HG02610 (cell line): Measurements from ENCODE around the gene SULT6B1.
A peak's percentile ranks its signal among the peaks of the same experiment; 100 is the strongest.
"Not testable (repeated sequence)": the region's sequence is repeated elsewhere in the genome, so short reads cannot be mapped to it uniquely, and the experiment has no call there.

Experiments used
- ATAC-seq: cut with Tn5 transposase; IDR thresholded peaks from one replicate; pipeline ENCODE4 v1.9.1; 2021; ENCODE audit warnings: mild to moderate bottlenecking, moderate library complexity; ENCODE audit not compliant: unreplicated experiment

Gene SULT6B1

GRCh38 chr2:37188570-37188969, at the start of gene SULT6B1:
SULT6B1 (minus strand) TSS chr2:37188670; CDS start chr2:37188640, 30 bp downstream.
- ATAC-seq = no peak

DNA sequence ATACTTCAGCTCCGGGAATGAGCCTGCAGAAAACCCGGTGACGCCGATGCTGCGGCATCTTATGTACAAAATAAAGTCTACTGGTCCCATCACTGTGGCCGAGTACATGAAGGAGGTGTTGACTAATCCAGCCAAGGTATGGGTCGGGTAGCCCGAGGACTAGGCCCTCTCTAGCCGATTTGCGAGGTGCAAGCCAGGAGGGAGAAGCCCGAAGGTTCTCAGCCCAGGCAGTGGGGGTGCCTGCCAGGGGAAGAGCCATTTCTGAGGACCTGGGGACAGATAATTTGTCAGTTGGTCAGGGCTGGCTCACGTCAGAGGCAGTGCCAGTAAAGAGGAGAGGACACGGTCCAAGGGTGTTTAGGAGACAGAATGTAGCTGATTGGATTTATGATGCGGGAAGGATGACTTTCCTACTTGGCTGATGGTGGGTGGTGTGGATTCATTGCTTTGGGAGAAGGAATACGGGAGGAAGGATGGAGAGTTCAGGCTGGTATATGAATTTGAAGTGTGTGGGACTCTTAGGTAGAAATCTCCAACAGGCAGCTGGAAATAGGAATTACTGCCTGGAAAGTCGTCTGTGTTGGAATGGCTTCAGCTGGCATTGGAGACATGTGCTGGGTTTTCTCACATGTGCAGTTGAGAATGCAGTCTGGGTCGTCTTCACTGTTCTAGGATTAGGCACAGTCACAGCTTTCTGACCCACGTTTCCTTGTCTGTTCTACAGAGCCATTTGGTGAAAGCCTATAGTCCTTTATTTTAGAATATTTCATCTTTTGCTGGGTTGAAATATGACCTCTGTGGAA, 43.9 kb upstream of the SULT6B1 start:
- ATAC-seq = no peak

GRCh38 chr2:37231241-37232130, 43.0 kb upstream of the SULT6B1 start, which contains the start of the genes CEBPZ and NDUFAF7:
CEBPZ (minus strand) TSS chr2:37231596; CDS start chr2:37231567, 29 bp downstream.
NDUFAF7 (plus strand) TSS chr2:37231658; CDS start chr2:37231706, 48 bp downstream.
- peak; percentile 96 for ATAC-seq

DNA sequence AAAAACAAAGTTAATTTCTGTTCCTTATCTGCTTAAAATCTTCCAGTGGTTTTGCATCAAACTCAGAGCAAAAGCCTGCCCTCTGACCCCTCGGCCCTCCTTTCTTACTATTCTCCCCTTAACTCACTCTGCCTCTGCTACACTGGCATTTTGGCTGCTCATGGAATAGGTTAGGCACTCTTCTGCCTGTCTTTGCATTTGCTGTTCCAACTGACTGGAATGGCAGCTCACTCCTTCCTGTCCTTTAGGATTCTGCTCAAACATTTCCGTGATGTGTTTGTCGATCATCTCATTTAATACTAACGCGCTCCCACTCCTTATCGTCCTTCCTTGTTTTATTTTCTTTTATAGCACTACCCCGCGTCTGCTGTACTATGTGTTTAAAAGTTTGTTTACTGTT, 42.1 kb upstream of the SULT6B1 start:
- ATAC-seq = no peak

GRCh38 chr2:37228788-37229187, 40.3 kb upstream of the SULT6B1 start:
- no peak for ATAC-seq

GRCh38 chr2:37226863-37227262, 38.4 kb upstream of the SULT6B1 start:
- no peak for ATAC-seq

- ATAC-seq = not testable (repeated sequence)
These were observed 36.7 kb upstream of the SULT6B1 start for GRCh38 chr2:37225129-37225528.

DNA sequence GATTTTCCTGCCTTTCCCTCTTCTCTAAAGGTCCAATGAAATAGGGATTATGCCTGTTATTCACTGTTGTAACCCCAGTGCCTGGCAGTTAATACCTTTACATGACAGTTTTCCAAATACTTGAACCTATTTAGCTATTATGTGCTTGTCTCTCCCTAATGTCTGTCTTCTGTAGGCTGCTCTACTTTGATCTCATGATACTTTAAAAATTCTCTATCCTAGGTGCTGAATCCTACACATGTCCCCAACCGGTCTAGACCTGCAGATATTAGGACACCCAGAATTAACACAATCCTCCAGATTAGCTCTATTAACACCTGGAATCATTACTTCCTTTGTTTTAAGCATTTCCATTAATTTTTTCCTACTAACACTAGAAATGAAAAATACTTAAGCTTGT, 35.6 kb upstream of the SULT6B1 start:
- no peak for ATAC-seq

DNA sequence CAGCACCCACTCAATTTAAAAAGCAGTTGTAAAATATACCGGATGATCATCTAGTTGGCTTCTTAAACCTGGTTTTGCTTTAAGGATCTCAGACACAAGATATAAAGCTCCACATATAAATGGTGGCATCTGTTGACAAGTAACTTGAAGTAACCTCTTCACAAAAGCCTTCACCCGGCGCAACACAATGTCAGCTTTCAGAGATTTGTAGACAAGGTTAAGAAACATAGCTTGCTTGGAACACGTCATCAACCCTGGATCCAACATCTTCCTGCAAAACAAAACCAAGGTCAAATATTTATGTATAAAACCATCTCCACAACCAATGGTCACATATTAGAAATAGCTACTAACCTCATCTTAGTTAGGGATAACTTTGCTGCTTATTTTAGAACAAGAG, 34.7 kb upstream of the SULT6B1 start:
- ATAC-seq = no peak

GRCh38 chr2:37219046-37219445, 30.6 kb upstream of the SULT6B1 start:
- no peak for ATAC-seq

DNA sequence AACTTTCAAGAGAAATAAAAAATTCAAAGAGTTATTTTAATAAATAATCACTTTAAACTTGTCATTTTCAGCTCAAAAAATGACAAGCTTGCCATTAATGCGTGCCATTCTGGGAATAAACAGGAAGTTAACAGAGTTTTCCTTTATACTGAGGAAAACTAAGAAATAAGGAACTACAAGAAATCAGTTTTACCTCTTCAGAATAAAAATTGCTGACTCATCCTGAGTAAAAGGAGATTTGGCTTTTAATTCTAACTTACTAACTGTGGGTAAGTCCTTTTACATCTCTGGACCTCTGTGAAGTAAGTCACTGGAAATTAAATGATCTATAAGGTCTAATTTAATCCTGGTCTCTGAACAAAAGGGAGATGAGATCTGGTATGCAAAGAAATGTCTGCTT, 26.8 kb upstream of the SULT6B1 start:
- ATAC-seq = no peak

GRCh38 chr2:37211939-37212338, 23.5 kb upstream of the SULT6B1 start:
- ATAC-seq = no peak

DNA sequence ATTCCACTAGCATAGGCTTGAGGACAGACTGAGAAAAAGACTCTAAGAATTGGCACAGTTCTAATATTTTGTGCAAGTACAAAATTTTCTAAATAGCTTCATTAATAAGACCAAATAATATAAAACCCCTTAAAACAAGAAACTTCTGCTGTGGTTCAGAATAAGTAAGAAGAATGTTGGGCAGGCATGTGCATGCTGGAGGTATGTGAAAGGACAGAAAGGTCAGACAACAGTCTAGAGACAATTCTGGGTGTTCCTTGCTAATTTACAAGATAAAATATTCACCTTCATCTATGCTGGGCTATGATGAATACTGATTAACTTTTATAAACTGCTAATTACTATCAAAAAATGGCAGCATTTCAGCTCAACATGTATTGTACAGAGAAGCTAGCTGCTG, 22.7 kb upstream of the SULT6B1 start:
- no peak for ATAC-seq

DNA sequence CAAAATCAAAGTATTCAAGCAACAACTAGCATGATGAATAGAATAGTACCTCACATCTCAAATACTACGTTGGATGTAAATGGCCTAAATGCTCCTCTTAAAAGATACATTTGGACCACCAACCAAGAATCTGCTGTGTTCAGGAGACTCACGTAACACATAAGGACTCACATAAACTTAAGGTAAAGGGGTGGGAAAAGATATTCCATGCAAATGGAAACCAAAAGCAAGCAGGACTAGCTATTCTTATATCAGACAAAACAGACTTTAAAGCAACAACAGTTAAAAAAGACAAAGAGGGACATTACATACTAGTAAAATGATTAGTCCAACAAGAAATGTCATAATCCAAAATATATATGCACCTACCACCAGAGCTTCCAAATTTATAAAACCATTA, 18.3 kb upstream of the SULT6B1 start:
- ATAC-seq = not testable (repeated sequence)

GRCh38 chr2:37205689-37206341, 17.3 kb upstream of the SULT6B1 start:
- ATAC-seq = no peak

GRCh38 chr2:37205071-37205661, 16.7 kb upstream of the SULT6B1 start:
- not testable (repeated sequence) for ATAC-seq

DNA sequence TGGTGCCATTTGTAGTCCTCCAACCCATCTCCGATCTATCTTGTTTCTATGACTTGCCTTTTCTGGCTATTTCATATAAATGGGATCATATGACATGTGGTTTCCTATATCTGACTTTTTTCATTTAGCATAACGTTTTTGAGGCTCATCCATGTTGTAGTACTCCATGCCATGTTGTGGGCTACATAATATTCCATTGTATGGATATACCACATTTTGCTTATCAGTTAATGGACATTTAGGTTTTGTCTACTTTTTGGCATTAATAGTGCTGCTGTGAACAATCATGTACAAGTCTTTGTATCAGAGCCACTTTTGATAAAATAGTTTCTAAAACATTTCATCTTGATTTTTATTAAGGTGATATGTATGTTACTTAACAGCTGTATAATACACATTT, 15.2 kb upstream of the SULT6B1 start:
- no peak for ATAC-seq

DNA sequence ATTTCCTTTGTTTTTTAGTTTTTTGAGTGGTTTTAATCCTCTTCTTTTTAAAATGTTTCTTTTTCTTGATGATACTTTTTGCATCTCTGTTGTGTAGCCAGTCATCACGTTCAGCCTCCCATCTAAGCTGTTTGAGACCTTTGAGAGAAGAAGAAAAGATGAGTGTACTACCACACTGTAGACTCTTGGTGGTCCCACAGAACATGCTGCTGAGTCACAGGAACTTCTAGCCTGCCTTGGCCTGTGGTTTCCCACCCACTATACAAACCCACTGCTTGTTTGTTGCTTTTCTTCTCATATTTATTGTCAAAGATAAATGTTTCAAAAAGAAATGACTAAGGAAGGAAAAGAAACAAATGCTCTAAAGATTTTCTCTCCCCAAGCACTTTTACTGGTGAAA, 13.3 kb upstream of the SULT6B1 start:
- ATAC-seq = no peak

- no peak for ATAC-seq
These were observed 12.7 kb upstream of the SULT6B1 start for GRCh38 chr2:37201208-37201607.

- ATAC-seq = no peak
These were observed 10.2 kb upstream of the SULT6B1 start for GRCh38 chr2:37198681-37199065.
